H54 (cell line): Measurements from ENCODE around the gene RETSAT.

Experiments used
- DNase-seq: peaks from one replicate; pipeline ENCODE4 v3.0.0; 2011; ENCODE audit warnings: low spot score, mixed read lengths; ENCODE audit not compliant: insufficient read length
- FAIRE-seq: peaks from 3 replicates; lab custom pipeline; 2011; peaks lifted over from hg19 to GRCh38; lab: Jason Lieb, UNC
- POLR2A ChIP-seq: IDR thresholded peaks from 2 replicates; pipeline ENCODE4 v1.6.1; 2011; ENCODE audit warnings: low read depth, mild to moderate bottlenecking, low read length

RETSAT gene

DNA sequence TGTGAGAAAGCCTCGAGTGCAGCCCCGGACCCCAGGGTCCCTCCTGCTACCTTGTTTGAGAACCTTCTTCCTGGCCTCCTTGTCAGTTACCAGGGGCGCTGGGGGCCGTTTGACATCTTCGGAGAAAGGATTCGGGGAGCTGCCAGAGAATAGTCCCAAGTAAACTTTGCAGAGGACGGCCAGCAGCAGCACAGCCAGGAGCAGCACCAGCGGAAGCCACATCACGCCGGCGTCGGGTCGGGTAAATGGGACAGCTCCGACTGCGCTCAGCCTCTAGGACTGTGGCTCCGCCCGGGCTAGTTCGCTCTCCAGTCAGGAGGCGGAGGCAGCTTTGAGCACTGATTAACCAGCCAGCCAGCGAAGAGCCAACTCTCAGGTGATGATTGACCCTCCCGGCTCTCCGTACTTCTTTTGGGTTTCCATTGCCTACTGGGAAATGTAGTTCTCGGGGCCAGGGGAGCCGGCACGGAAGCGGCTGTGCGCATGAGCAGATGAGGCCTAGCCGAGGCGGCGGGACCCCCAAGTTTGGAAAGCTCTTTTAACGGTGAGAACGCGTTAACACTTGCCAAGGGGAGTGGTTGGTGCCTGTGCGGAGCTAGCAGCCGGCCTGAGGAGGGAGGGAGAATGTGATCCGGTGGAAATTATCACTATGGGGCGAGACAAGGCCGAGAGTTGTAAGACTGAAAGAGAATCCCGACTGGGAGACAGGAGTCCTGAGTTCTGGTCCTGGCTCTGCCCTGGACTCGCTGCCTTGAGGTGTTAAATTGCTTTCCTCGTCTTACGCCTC lies at the start of gene RETSAT, which contains the start of gene ELMOD3:
RETSAT (minus strand) TSS at position 243 of the 787 bp plus-strand sequence; CDS start at position 222, 21 bp downstream.
ELMOD3 (plus strand) TSS at position 484 of the 787 bp plus-strand sequence. CDS start 2,430 bp downstream, outside the sequence.
- FAIRE-seq = peak; percentile 74
- DNase-seq = peak; percentile 95
- peak; percentile 97 for TF ChIP-seq POLR2A

DNA sequence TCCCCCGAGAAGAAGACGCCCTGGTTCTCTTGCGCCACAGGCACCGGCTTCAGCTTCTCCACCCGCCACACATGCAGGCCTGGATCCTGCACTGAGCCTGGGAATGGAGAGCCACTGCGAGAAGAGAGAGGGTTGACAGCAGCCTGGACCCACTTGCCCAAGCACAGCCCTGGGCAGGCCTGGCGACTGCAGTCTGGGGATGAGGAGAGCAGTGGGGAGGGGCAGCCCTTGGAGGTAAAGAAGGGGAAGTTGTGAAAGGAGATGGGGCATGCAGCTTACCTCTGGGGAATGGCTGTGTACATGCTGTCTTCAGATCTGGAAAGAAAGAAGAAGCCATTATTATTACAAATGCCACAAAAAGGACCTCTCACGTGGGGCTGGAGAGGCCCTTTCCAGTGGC lies 47.5 kb upstream of the RETSAT start:
- FAIRE-seq = no peak
- DNase-seq = no peak
- TF ChIP-seq POLR2A = no peak

DNA sequence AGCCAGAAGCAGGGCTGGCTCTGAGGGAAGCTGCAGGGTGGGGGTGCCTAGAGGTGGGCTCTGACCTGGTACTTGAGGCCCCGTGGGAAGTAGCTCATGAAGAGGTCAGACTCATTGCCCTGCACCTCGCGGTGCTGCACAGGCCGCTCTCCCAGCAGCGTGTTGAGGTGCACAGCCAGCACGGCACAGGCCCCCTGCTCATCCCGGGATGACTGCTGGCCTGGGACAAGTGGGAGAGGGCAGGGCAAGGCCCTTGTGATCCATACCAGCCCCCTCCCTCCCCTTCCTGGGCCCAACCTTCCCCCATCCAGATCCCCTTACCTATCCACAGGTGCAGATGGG lies 47.1 kb upstream of the RETSAT start:
- no peak for FAIRE-seq
- DNase-seq = no peak
- TF ChIP-seq POLR2A = no peak

DNA sequence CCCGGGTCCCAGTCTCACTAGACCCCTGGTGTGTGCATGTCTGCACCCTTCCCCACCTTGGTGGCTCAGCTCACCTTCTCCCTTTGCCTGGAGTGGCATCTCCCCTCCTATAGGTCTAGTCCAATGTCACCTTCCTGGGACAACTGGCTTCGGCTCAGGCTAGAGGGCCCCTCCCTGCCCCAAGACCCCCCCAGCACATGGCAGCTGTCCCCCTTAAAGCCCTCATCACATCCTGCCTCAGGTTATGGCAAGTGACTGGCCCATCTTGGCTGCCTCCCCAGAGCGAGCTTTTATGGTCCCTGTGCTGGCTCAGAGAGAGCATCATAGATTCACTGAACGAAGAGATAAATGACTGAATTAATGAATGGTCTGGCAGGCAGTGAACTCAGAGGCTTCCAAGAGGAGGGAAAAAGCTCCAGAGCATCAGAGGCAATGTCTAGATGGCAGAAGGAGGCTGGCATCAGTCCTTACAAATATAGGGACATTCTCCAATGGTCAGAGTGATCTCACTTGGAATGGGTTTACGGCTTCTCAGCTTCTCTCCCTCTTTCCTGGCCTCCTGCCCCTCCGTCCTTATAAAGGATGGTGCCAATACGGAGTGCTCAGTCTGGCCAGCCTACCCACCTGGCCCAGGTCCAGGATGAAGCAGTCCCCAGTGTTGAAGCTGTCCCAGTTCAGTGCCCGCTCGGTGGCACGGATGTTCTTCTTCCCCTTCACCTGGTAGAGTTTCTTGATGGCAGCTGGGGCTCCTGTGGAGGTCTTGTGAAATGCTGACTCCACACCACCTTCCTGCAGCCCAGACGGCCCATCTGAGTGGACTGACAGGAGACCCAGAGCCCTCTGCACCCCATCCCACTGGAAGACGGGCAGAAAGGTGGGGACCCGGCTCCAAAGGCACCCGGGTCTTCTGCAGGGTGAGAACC lies 46.5 kb upstream of the RETSAT start:
- FAIRE-seq (no peak), DNase-seq (no peak)
- TF ChIP-seq POLR2A = no peak

DNA sequence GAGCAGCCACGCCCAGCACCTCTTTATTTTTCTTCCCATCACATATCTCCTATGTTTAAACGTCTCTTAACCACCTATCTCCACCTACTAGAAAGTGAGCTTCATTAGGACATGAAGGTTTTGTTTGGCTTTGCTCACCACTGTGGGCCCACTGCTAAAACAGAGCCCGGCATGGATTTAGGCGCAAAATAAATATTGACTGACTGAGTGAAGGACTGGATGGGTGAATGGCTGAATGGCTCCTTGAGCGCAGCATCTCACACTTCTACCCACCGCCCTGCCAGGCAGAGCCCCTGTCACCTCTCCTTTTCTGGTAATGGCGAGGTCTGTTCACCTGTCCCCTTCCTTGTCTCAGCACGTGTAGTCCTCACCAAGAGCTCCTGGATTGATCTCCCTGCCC lies 45.7 kb upstream of the RETSAT start:
- DNase-seq (no peak), FAIRE-seq (no peak)
- no peak for TF ChIP-seq POLR2A

DNA sequence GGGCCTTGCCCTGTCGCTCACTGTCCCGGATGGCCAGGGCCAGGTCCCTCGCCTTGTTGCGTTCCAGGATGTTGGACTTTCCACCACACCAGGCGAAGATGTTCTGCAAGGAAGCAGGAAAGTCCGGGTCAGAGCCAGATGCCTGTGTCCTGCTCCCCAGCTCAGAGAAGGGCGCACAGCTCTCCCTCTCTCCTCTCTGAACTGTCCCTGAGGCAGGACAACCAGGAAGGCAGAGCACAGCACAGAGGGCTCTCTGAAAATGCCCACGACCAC lies 44.8 kb upstream of the RETSAT start:
- no peak for FAIRE-seq
- no peak for TF ChIP-seq POLR2A
- no peak for DNase-seq

DNA sequence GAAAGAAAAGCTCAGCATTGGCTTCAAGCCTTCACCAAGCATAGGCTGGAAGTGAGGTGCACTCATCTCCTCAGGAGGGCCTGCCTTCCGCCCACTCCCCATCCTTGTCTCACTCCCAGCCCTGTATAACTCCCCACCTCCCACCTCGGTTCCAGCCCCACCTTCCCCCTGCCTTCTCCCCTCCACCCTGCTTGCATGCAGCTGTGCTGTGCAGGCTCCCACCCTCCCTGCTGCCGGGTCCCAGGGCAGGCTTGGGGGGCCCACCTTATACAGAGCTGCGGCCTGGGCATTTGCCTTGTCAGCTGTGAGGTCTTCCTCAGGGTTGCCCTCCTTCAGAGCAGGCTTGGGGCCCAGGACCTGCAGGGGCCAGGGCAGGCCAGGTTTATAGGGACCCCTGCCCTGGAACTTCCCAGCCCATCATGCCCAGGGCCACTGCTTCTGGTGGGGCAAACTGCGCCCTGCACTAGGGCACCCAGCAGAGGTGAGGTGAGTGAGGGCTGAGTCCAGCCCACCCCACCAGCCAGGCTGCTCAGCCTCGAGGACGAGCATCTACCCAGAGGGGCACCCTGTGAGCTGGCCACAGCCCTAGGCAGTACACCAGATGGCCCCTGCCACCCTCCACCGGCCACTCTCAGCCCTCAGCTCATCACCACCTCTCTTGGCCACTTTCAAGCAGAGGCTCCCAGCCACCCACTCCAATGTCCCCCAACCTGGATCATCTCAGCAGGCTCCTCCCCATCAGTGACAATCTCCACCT lies 44.3 kb upstream of the RETSAT start:
- no peak for TF ChIP-seq POLR2A
- no peak for DNase-seq
- no peak for FAIRE-seq

DNA sequence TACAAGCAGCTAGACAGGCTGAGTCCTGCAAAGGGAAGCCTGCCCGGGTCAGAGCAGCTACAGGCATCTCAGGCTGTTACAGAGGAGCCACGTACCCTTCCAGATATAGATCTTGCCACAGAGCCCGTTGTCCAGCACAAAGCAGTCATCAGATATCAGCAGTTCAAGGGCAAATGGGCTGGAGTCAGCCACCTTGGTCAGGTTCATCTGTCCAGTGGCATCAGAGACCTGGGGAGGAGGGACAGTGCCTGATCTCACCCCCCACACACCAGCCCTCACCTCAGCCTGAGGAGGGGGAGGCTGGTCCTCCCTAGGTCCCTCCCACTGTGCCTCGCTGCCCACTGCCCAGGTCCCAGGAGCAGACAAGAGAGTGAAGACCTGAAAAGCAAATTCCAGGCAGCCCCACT lies 43.6 kb upstream of the RETSAT start:
- no peak for TF ChIP-seq POLR2A
- DNase-seq (no peak), FAIRE-seq (no peak)

DNA sequence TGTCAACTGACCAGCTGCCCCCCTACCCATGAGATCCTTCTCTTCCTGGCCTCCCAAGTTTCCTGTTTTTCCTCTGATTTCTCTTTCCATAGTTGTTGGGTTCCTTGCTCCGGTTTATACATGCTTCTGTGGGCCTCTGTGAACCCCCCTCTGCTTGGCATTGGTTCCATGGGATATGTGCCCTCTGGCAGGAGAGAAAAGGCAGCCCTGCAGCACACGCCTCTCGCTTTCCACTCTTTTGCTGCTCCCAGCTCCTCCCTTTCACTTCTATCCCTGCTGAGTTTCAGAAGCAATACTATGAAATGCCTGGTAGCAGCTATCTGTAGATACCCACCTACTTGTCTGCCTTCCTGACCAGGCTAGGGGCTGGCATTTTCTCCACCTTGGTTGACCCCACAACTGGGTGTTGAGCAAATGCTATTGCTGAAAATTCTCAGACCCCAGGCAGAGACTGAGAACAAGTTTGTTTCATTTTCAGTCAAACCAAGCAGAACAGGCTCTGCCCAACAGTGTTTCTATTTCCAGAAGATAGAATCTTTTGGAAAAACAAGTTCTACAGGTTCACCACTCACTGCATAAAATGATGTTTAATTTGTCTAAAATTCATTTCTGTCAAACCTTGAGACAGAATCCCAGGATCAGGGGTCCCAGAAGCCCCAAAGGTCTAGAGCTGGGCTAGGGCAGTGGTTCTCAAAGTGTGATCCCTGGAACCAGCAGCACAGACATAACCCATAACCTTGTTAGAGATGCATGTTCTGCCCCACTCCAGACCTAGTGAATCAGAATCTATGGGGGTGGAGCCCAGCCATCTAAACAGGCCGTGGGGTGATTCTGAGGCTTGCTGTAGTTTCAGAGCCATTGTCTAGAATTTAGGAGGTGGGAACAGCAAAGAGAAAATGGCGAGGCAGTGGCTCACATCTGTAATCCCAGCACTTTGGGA lies 42.5 kb upstream of the RETSAT start:
- FAIRE-seq (no peak), DNase-seq (no peak)
- no peak for TF ChIP-seq POLR2A

DNA sequence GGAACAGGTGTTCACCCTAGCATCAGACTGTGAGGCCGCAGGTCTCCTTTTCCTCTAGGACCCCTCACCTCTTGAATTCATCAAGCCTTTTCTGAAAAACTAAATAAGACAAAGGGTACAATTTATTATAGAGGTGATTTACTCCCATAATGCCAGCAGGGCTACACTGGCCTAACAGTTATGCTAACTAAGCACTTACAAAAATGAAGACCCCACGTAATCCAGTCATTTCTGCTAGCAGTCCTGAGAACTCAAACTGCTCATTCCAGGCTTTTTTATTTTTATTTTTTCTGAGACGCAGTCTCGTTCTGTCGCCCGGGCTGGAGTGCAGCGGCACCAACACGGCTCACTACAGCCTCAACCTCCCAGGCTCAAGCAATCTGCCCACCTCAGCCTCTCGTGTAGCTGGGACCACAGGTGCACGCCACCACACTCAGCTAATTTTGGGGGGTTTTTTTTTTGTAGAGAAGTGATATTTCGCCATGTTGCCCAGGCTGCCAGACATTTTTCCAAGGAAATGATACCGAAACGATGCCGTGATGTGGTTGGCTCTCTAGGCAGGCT lies 41.7 kb upstream of the RETSAT start:
- FAIRE-seq (no peak), DNase-seq (no peak)
- no peak for TF ChIP-seq POLR2A

DNA sequence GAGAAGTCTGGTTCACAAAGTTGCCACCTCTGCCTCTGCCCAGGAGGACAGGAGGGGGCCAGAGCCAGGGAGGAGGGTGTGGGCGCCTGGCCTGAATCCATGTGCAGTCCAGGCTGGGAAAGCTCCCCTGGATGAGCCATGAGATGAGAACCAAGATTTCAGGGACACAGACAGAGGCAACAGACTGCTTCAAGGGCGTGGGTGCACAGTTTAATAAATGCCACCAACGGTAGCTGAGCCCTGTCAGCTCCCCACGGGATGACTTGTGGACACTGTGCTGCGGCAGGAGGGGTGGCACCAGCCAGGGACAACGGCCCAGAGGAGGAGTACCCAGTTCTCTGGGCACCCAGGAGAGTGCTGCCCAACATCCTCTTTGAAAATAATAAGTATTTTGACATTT lies 40.6 kb upstream of the RETSAT start:
- no peak for TF ChIP-seq POLR2A
- DNase-seq = no peak
- no peak for FAIRE-seq

DNA sequence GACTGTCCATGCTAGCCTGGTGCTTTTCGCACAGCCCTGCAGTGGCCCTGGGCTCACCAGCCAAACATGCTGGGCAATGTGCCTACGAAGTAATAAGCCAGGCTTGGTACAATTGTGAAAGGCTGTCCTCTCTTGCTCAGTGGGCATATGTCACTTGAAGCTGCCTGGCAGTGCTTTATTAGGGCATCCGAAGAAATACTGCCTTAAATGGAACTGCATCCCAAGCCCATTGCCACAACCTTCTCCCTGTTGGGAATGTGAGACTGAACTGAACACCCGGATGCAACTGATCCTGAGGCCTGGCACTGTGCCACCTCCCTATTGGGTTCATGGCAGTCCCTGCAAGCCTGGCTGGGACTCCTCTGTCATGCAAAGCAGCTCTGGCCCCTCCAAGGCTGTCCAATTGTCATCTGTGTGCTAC lies 39.9 kb upstream of the RETSAT start:
- DNase-seq (no peak), FAIRE-seq (no peak)
- TF ChIP-seq POLR2A = no peak

DNA sequence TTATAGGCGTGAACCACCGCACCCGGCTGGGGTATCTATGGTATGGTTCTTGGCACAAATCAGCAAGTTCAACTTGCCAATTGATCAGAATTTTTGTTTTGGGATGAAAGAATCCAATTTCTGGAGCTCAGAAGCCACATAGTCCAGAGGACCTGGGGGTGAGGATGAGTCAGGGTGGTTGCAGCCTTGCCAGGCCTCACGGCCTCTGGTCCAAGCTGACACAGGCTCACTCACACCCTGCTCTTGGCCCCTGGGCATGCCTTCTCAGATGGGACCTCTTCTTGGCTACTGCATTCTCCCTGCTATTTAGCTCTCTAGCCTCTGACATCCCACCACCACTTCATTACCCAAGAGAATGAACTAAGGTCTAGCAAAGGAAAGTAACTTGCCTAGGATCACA lies 39.5 kb upstream of the RETSAT start:
- no peak for TF ChIP-seq POLR2A
- FAIRE-seq (no peak), DNase-seq (no peak)
